Smooth muscle cell (in vitro differentiated cells): ENCODE data around the gene FMOD. TPM values are rescaled to one million over a fixed set of nuclear protein-coding genes. Genes with fewer than 3 reads are reported as not detected.
A peak's percentile ranks its signal among the peaks of the same experiment; 100 is the strongest.

Experiments
- DNase-seq: peaks from one replicate; lab custom pipeline; 2025; ENCODE audit not compliant: unreplicated experiment; lab: John Stamatoyannopoulos, UW
- H2AFZ ChIP-seq: fragments of 200-600 bp; sonication (generic); 2 replicates; pipeline ENCODE4 v1.6.0; 2016; ENCODE audit warnings: antibody characterized with exemption, low read depth, mild to moderate bottlenecking
- H3F3A ChIP-seq: fragments of 200-600 bp; sonication (generic); 2 replicates; pipeline ENCODE4 v1.6.0; 2017; ENCODE audit warnings: antibody characterized with exemption, low read depth
- H3K27ac ChIP-seq: fragments of 200-600 bp; sonication (generic); 2 replicates; pipeline ENCODE4 v1.5.1; 2016; ENCODE audit warnings: low read depth, mild to moderate bottlenecking
- H3K27me3 ChIP-seq: fragments of 200-600 bp; sonication (generic); 2 replicates; pipeline ENCODE4 v1.6.1; 2016; ENCODE audit warnings: low read depth, mild to moderate bottlenecking
- H3K36me3 ChIP-seq: fragments of 200-600 bp; sonication (generic); 2 replicates; pipeline ENCODE4 v1.5.1; 2016; ENCODE audit warnings: low read depth
- H3K4me1 ChIP-seq: fragments of 200-600 bp; sonication (generic); 2 replicates; pipeline ENCODE4 v1.5.1; 2016; ENCODE audit warnings: low read depth
- H3K4me2 ChIP-seq: fragments of 200-600 bp; sonication (generic); 2 replicates; pipeline ENCODE4 v1.6.0; 2016; ENCODE audit warnings: mild to moderate bottlenecking
- H3K4me3 ChIP-seq: fragments of 200-600 bp; sonication (generic); 2 replicates; pipeline ENCODE4 v1.5.1; 2016; ENCODE audit warnings: mild to moderate bottlenecking
- H3K79me2 ChIP-seq: fragments of 200-600 bp; sonication (generic); 2 replicates; pipeline ENCODE4 v1.6.0; 2016; ENCODE audit warnings: low read depth, mild to moderate bottlenecking
- H3K9ac ChIP-seq: fragments of 200-600 bp; sonication (generic); 2 replicates; pipeline ENCODE4 v1.6.0; 2016; ENCODE audit warnings: low read depth
- H3K9me3 ChIP-seq: fragments of 200-600 bp; sonication (generic); replicated peaks from 2 replicates; pipeline ENCODE4 v1.5.1; 2016; ENCODE audit warnings: low read depth
- H4K20me1 ChIP-seq: fragments of 200-600 bp; sonication (generic); 2 replicates; pipeline ENCODE4 v1.6.0; 2016; ENCODE audit warnings: low read depth
- WGBS: methylation state at CpG from one replicate; pipeline ENCODE4 v1.1.7; 2016; ENCODE audit warnings: low lambda C conversion rate; 5-methylcytosine and 5-hydroxymethylcytosine counted together
- polyA plus RNA-seq: library from polyadenylated mRNA; unstranded; fragments of >200 nt; fragmentation: Nextera tagmentation; extraction: Ambion mirVana; gene quantifications from 2 replicates; pipeline ENCODE4 v1.2.1, GENCODE V29; 2016
- total RNA-seq: library from RNA; depleted of rRNA; stranded (reverse); fragments of >200 nt; gene quantifications from 2 replicates; pipeline ENCODE4 v1.2.3, GENCODE V29; 2014
- TF ChIP-seq, protein P1 (sequence below): fragments of 200-600 bp; sonication (generic); IDR thresholded peaks from 2 replicates; pipeline ENCODE4 v1.5.1; 2017; ENCODE audit warnings: borderline replicate concordance, mild to moderate bottlenecking, antibody characterized with exemption; ENCODE audit not compliant: insufficient read depth, poor library complexity, severe bottlenecking

FMOD gene
- total RNA-seq: 247 and 332 TPM in 2 replicates
- 207 and 369 TPM in 2 replicates for polyA plus RNA-seq

DNA sequence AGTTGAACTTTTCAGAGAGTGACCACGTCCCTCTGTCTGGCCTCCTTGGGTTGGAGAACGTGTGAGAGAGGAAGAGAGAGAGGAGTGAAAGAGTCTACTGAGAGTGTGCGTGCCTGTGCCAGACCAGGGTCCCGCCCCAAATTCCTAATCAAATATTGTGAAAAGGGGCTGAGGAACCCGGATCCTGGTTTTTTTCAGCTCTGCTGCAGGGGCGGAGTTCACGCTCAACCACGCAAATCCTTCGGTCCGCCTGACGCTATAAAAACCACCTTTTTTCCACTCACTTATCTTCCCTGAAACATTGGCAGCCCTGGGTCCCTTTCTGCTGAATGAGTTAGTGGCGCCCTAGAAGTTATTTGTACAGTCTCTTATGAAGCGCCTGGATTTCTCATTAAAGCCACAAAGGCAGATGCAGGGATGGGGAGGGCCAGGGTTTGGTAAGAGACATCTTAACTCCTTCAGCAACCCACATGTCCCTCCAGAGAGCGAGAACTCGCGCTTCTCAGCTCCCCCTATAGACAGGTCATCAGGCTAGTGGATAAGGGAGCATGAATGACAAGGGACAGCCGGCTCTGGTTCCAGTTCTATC, at the start of gene FMOD:
TSS of gene FMOD (minus strand) at position 86 of the 589 bp plus-strand sequence. CDS start 2,852 bp downstream, outside the sequence.
- TF ChIP-seq, protein P1, sequence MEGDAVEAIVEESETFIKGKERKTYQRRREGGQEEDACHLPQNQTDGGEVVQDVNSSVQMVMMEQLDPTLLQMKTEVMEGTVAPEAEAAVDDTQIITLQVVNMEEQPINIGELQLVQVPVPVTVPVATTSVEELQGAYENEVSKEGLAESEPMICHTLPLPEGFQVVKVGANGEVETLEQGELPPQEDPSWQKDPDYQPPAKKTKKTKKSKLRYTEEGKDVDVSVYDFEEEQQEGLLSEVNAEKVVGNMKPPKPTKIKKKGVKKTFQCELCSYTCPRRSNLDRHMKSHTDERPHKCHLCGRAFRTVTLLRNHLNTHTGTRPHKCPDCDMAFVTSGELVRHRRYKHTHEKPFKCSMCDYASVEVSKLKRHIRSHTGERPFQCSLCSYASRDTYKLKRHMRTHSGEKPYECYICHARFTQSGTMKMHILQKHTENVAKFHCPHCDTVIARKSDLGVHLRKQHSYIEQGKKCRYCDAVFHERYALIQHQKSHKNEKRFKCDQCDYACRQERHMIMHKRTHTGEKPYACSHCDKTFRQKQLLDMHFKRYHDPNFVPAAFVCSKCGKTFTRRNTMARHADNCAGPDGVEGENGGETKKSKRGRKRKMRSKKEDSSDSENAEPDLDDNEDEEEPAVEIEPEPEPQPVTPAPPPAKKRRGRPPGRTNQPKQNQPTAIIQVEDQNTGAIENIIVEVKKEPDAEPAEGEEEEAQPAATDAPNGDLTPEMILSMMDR: no peak
- Histone ChIP-seq H4K20me1 (no peaks in the 10 kb centered on the region), H2AFZ (peak within 1 kb of the TSS; percentile 26), H3K27ac (peak within 1 kb of the TSS; percentile 84), H3K9me3 (no peaks in the 10 kb centered on the region), H3K27me3 (no peaks in the 10 kb centered on the region), H3K79me2 (peaks cover 33% of the 10 kb centered on the region), H3K4me1 (peaks cover 23% of the 10 kb centered on the region), H3K4me3 (peak within 1 kb of the TSS; percentile 40), H3K4me2 (peak within 1 kb of the TSS; percentile 85), H3F3A (peaks cover 10% of the 10 kb centered on the region), H3K36me3 (no peaks in the 10 kb centered on the region), H3K9ac (peak within 1 kb of the TSS; percentile 61)
- DNase-seq: no peak
- WGBS: 21% methylated on average over 17 of the region's 17 CpGs

DNA sequence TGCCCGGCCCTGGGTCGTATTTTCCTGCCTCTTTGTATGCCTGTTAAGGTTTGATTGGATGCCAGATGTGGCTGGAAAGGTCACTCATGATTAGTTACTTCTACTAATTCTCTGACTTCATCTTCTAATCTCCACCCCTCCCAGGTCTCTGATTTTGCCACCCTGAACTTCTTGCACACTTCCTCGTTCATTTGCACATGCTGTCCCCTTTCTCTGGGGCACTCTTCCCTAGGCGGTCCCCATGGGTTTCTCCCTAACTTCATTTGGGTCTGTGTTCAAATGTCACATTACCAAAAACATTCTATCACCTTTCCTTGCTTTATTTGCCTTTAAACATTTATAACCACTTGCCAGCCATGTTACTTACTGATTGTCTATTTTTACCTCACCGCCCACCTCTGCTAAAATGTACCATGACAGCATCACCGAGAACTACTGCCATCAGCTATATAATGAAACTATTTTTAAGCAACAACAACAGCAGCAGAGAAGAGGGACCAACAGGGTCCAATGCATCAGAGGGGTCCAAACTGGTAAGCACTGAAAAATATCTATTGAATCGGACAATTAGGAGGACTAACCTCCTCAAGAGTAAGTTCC, 45.8 kb upstream of the FMOD start:
- Histone ChIP-seq H3K27me3 (no peaks in the 10 kb centered on the region), H3K4me1 (no peaks in the 10 kb centered on the region), H3K9ac (no peak overlapping the region), H3K27ac (no peak overlapping the region), H4K20me1 (no peaks in the 10 kb centered on the region), H2AFZ (no peak overlapping the region), H3K36me3 (no peaks in the 10 kb centered on the region), H3K9me3 (no peaks in the 10 kb centered on the region), H3F3A (peaks cover 3% of the 10 kb centered on the region), H3K4me3 (no peak overlapping the region), H3K4me2 (no peak overlapping the region), H3K79me2 (no peaks in the 10 kb centered on the region)
- TF ChIP-seq, protein P1: no peak
- no peak for DNase-seq
- 89% methylated on average over 7 of the region's 7 CpGs for WGBS

DNA sequence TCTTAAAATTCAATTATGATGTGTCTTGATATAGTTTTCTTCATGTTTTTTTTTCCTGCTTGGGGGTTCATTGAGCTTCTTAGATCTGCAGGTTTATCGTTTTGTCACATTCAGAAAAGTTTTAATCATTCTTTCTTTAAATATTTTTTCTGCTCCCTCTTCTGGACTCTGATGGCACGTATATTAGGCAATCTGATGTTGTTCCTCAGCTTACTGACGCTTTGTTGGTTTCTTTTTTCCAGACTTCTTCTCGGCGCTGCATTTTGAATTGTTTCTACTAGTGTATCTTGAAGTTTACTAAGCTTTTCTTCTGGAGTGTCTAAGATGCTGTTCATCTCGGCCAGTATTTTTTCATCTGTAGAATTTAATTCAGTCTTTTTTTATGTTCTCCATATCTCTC, 44.8 kb upstream of the FMOD start:
- Histone ChIP-seq H2AFZ (no peak overlapping the region), H3K9ac (no peak overlapping the region), H3K9me3 (no peaks in the 10 kb centered on the region), H3K4me1 (no peaks in the 10 kb centered on the region), H3K79me2 (no peaks in the 10 kb centered on the region), H3K27ac (no peak overlapping the region), H3K4me3 (no peak overlapping the region), H3F3A (no peaks in the 10 kb centered on the region), H3K36me3 (no peaks in the 10 kb centered on the region), H4K20me1 (no peaks in the 10 kb centered on the region), H3K4me2 (no peak overlapping the region), H3K27me3 (no peaks in the 10 kb centered on the region)
- WGBS: 76% methylated on average over 6 of the region's 6 CpGs
- TF ChIP-seq, protein P1: no peak
- no peak for DNase-seq

DNA sequence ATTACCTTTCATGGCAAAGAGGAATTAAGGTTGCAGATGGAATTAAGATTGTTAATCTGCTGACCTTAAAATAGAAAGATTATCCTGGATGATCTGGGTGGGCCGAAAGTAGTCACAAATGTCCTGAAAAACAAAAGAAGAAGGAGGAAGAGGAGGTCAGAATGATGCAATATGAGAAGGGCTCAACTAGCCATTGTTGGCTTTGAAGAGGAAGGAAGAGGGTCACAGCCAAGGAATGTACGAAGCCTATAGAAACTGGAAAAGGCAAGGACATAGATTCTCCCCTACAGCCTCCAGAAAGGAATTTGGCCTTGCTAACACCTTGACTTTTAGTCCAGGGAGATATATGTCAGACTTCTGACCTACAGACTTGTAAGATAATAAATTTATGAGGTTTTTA, 39.4 kb upstream of the FMOD start:
- 90% methylated on average over 2 of the region's 2 CpGs for WGBS
- Histone ChIP-seq H4K20me1 (no peaks in the 10 kb centered on the region), H2AFZ (no peak overlapping the region), H3K79me2 (no peaks in the 10 kb centered on the region), H3K36me3 (no peaks in the 10 kb centered on the region), H3K27me3 (no peaks in the 10 kb centered on the region), H3K4me3 (no peak overlapping the region), H3K4me1 (no peaks in the 10 kb centered on the region), H3K4me2 (no peak overlapping the region), H3K27ac (no peak overlapping the region), H3K9ac (no peak overlapping the region), H3K9me3 (no peaks in the 10 kb centered on the region), H3F3A (no peaks in the 10 kb centered on the region)
- no peak for DNase-seq
- TF ChIP-seq, protein P1: no peak
